Body of pancreas (tissue), 4 donors: ENCODE results near the gene GALNT7.

ENCODE experiments used
- CTCF ChIP-seq, 7 experiments: fragments of 450-650 bp in 4 of 7; fragments of 200-600 bp in 3 of 7; sonication (generic) in 3 of 7; IDR thresholded peaks; one replicate each; pipeline ENCODE4 v1.5.1; 2016 to 2019; ENCODE audit warnings: antibody characterized with exemption in 7 of 7
- POLR2A ChIP-seq, 3 donors: fragments of 450-650 bp; IDR thresholded peaks; one replicate each; pipeline ENCODE4 v1.6.1; 2016; ENCODE audit warnings: antibody characterized with exemption in 3 of 3, mild to moderate bottlenecking in 2 of 3

DNA sequence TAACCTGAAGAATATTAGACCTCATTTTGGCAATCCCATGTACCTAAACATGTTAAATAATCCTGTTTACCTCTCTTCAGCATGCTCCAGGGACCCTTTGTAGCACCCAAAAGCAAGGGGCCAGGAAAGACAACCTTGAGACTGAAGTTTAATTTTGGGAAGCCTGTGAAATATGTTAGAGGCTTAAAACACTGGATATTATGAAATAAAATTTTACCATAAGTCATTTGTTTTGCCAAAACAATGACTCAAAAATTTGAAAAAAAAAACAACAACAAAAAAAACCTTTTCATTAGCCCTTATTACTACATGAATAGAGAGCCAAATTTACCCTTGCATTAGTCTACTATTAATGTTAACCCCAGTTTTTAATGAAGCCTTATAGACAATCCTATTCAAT, 115.9 kb downstream of the GALNT7 start:
- TF ChIP-seq CTCF (IDR thresholded peaks at IDR 0.05) (no peak), POLR2A (IDR thresholded peaks at IDR 0.05) (no peak)
